Neural cell (in vitro differentiated cells): ENCODE data around the gene PSMG4. TPM values are rescaled to one million over a fixed set of nuclear protein-coding genes. Genes with fewer than 3 reads are reported as not detected.
A peak's percentile ranks its signal among the peaks of the same experiment; 100 is the strongest.

Experiments
- H2AFZ ChIP-seq: fragments of 200-600, 300-800 bp; sonication (generic), shearing (Covaris generic); 2 replicates; pipeline ENCODE4 v1.6.0; 2014; ENCODE audit warnings: low read depth, mild to moderate bottlenecking, antibody characterized with exemption, low read length, moderate library complexity
- H3F3A ChIP-seq: fragments of 200-600 bp; shearing (Covaris generic); 2 replicates; pipeline ENCODE4 v1.6.1; 2016; ENCODE audit warnings: mild to moderate bottlenecking, moderate library complexity, mixed read lengths, antibody characterized with exemption, low read length; ENCODE audit not compliant: insufficient read depth, poor library complexity, severe bottlenecking
- H3K27ac ChIP-seq: fragments of 200-600, 300-800 bp; sonication (generic), shearing (Covaris generic); 2 replicates; pipeline ENCODE4 v1.5.1; 2014; ENCODE audit warnings: mild to moderate bottlenecking, low read length, moderate library complexity
- H3K27me3 ChIP-seq: fragments of 300-800, 200-600 bp; sonication (generic), shearing (Covaris generic); 2 replicates; pipeline ENCODE4 v1.6.0; 2014; ENCODE audit warnings: mild to moderate bottlenecking, low read depth, low read length, moderate library complexity; ENCODE audit not compliant: insufficient read depth
- H3K36me3 ChIP-seq: fragments of 300-800, 200-600 bp; sonication (generic), shearing (Covaris generic); 2 replicates; pipeline ENCODE4 v1.5.1; 2014; ENCODE audit warnings: mild to moderate bottlenecking, antibody characterized with exemption, low read length, moderate library complexity; ENCODE audit not compliant: insufficient read depth
- H3K4me2 ChIP-seq: fragments of 300-800, 200-600 bp; sonication (generic), shearing (Covaris generic); 2 replicates; pipeline ENCODE4 v1.6.0; 2014; ENCODE audit warnings: mild to moderate bottlenecking, low read length
- H3K4me3 ChIP-seq: fragments of 300-800, 200-600 bp; sonication (generic), shearing (Covaris generic); 2 replicates; pipeline ENCODE4 v1.5.1; 2014; ENCODE audit warnings: mild to moderate bottlenecking, low read length, moderate library complexity
- H3K79me2 ChIP-seq: fragments of 200-600 bp; shearing (Covaris generic); replicated peaks from 2 replicates; pipeline ENCODE4 v1.6.0; 2014; ENCODE audit warnings: mild to moderate bottlenecking, low read length, moderate library complexity; ENCODE audit not compliant: insufficient read depth
- H3K9ac ChIP-seq: fragments of 300-800, 200-600 bp; sonication (generic), shearing (Covaris generic); 2 replicates; pipeline ENCODE4 v1.6.1; 2016; ENCODE audit warnings: mild to moderate bottlenecking, low read length, mixed read lengths
- H3K9me2 ChIP-seq: fragments of 200-600 bp; shearing (Covaris generic); 2 replicates; pipeline ENCODE4 v1.6.1; 2016; ENCODE audit warnings: mild to moderate bottlenecking, low read length, mixed read lengths; ENCODE audit not compliant: insufficient read depth
- H3K9me3 ChIP-seq: fragments of 200-600, 300-800 bp; sonication (generic), shearing (Covaris generic); 2 replicates; pipeline ENCODE4 v1.6.1; 2016; ENCODE audit warnings: mild to moderate bottlenecking, mixed run types, low read length, moderate library complexity, mixed read lengths
- H4K20me1 ChIP-seq: fragments of 200-600 bp; shearing (Covaris generic); 2 replicates; pipeline ENCODE4 v1.6.1; 2016; ENCODE audit warnings: mild to moderate bottlenecking, mixed run types; ENCODE audit not compliant: insufficient read depth
- EP300 ChIP-seq: fragments of 450-650 bp; conservative IDR thresholded peaks from 2 replicates; pipeline ENCODE4 v1.6.1; 2014; ENCODE audit warnings: antibody characterized with exemption, mild to moderate bottlenecking, moderate library complexity; ENCODE audit not compliant: poor library complexity, severe bottlenecking
- EZH2 ChIP-seq: fragments of 200-600, 300-800 bp; shearing (Covaris generic), sonication (generic); IDR thresholded peaks from 2 replicates; pipeline ENCODE4 v1.6.1; 2014; ENCODE audit warnings: antibody characterized with exemption, low read length, borderline replicate concordance, mild to moderate bottlenecking; ENCODE audit not compliant: insufficient read depth, poor library complexity, severe bottlenecking
- MXI1 ChIP-seq: fragments of 450-650 bp; conservative IDR thresholded peaks from 2 replicates; pipeline ENCODE4 v1.6.1; 2014; ENCODE audit warnings: antibody characterized with exemption, mild to moderate bottlenecking; ENCODE audit not compliant: poor library complexity, severe bottlenecking
- POLR2AphosphoS5 ChIP-seq: IDR thresholded peaks from 2 replicates; pipeline ENCODE4 v1.6.1; 2012
- RAD21 ChIP-seq: fragments of 450-650 bp; conservative IDR thresholded peaks from 2 replicates; pipeline ENCODE4 v1.6.1; 2014; ENCODE audit warnings: antibody characterized with exemption, mild to moderate bottlenecking, moderate library complexity
- SMC3 ChIP-seq: fragments of 450-650 bp; conservative IDR thresholded peaks from 2 replicates; pipeline ENCODE4 v1.6.1; 2014; ENCODE audit warnings: antibody characterized with exemption, mild to moderate bottlenecking, moderate library complexity; ENCODE audit not compliant: poor library complexity
- TAF1 ChIP-seq: IDR thresholded peaks from 2 replicates; pipeline ENCODE4 v1.6.1; 2012; ENCODE audit warnings: low read depth
- polyA plus RNA-seq: library from polyadenylated mRNA; depleted of rRNA; stranded (reverse); fragments of >200 nt; gene quantifications from 2 replicates; pipeline ENCODE4 v1.2.3, GENCODE V29; 2014
- TF ChIP-seq, protein P1 (sequence below): fragments of 450-650 bp; IDR thresholded peaks from 2 replicates; pipeline ENCODE4 v1.5.1; 2014; ENCODE audit warnings: antibody characterized with exemption, mild to moderate bottlenecking, moderate library complexity; ENCODE audit not compliant: poor library complexity, severe bottlenecking
- TF ChIP-seq, protein P2 (sequence below): IDR thresholded peaks from 2 replicates; pipeline ENCODE4 v1.6.1; 2012; ENCODE audit warnings: borderline replicate concordance

The PSMG4 gene
- polyA plus RNA-seq, 1 donor from 2014 or later, result 52.0 TPM

GRCh38 chr6:3245216-3245615, 13.5 kb upstream of the PSMG4 start:
- Histone ChIP-seq H2AFZ (no peak overlapping the region), H3K4me2 (no peak overlapping the region), H3K9me3 (no peaks in the 10 kb centered on the region), H3K9ac (no peak overlapping the region), H3F3A (peaks cover 4% of the 10 kb centered on the region), H3K79me2 (peaks cover 34% of the 10 kb centered on the region), H3K27me3 (no peaks in the 10 kb centered on the region), H4K20me1 (no peaks in the 10 kb centered on the region), H3K36me3 (peaks cover 4% of the 10 kb centered on the region), H3K27ac (no peak overlapping the region), H3K9me2 (no peaks in the 10 kb centered on the region), H3K4me3 (no peak overlapping the region)
- TF ChIP-seq EP300 (no peak), TAF1 (no peak), SMC3 (no peak), RAD21 (no peak), EZH2 (no peak), POLR2AphosphoS5 (no peak), MXI1 (no peak)
- TF ChIP-seq, protein P1, sequence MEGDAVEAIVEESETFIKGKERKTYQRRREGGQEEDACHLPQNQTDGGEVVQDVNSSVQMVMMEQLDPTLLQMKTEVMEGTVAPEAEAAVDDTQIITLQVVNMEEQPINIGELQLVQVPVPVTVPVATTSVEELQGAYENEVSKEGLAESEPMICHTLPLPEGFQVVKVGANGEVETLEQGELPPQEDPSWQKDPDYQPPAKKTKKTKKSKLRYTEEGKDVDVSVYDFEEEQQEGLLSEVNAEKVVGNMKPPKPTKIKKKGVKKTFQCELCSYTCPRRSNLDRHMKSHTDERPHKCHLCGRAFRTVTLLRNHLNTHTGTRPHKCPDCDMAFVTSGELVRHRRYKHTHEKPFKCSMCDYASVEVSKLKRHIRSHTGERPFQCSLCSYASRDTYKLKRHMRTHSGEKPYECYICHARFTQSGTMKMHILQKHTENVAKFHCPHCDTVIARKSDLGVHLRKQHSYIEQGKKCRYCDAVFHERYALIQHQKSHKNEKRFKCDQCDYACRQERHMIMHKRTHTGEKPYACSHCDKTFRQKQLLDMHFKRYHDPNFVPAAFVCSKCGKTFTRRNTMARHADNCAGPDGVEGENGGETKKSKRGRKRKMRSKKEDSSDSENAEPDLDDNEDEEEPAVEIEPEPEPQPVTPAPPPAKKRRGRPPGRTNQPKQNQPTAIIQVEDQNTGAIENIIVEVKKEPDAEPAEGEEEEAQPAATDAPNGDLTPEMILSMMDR, result no peak
- TF ChIP-seq, protein P2, sequence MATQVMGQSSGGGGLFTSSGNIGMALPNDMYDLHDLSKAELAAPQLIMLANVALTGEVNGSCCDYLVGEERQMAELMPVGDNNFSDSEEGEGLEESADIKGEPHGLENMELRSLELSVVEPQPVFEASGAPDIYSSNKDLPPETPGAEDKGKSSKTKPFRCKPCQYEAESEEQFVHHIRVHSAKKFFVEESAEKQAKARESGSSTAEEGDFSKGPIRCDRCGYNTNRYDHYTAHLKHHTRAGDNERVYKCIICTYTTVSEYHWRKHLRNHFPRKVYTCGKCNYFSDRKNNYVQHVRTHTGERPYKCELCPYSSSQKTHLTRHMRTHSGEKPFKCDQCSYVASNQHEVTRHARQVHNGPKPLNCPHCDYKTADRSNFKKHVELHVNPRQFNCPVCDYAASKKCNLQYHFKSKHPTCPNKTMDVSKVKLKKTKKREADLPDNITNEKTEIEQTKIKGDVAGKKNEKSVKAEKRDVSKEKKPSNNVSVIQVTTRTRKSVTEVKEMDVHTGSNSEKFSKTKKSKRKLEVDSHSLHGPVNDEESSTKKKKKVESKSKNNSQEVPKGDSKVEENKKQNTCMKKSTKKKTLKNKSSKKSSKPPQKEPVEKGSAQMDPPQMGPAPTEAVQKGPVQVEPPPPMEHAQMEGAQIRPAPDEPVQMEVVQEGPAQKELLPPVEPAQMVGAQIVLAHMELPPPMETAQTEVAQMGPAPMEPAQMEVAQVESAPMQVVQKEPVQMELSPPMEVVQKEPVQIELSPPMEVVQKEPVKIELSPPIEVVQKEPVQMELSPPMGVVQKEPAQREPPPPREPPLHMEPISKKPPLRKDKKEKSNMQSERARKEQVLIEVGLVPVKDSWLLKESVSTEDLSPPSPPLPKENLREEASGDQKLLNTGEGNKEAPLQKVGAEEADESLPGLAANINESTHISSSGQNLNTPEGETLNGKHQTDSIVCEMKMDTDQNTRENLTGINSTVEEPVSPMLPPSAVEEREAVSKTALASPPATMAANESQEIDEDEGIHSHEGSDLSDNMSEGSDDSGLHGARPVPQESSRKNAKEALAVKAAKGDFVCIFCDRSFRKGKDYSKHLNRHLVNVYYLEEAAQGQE, result no peak

DNA sequence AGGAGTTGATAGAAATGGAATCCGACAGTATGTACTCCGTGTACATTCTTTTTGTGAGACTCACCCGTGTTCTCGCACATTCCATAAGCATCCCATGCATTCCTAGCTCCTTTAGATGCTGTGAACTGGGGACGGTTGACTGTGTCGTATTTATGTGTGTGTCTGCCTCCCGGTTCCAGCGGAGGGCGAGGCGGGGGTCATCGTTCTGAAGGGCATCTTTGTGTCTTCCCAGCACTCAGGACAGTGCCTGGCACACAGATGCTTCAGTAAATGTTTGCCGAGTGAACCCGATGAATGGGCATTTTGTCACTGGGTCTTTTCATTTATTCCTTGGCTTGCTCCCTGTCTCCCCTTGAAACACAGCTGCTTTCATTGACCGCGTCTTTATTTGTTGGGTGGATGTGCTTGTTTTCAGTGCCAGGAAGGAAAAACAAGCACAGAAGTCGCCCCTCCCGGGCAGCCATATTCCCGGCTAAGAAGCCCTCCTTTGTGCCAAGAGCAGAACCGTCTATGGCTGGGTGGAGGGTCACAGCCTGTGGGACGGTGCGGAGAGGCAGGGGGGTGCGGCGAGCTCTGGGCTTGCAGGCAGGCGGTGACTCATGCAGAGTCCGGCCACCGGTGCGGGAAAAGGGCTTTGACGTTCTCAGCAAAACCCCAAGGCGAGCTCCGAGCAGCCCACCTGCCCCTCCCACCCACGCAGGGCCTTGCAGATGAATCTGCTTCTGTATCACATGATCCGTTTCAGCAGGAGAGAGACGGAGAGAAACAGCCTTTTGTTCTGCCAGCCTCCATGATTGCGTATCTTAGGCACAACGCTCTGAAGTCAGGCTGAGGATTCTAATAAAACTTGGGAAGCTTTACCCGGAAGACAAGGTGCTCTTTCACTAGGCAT, 11.2 kb upstream of the PSMG4 start:
- Histone ChIP-seq H3K9ac (peak overlapping the region; percentile 63), H4K20me1 (no peaks in the 10 kb centered on the region), H3K27me3 (no peaks in the 10 kb centered on the region), H3K27ac (peak overlapping the region; percentile 88), H3K4me3 (peak overlapping the region; percentile 34), H3K9me3 (no peaks in the 10 kb centered on the region), H2AFZ (no peak overlapping the region), H3K79me2 (peaks cover 33% of the 10 kb centered on the region), H3K9me2 (no peaks in the 10 kb centered on the region), H3K36me3 (peaks cover 4% of the 10 kb centered on the region), H3K4me2 (no peak overlapping the region), H3F3A (peaks cover 4% of the 10 kb centered on the region)
- peak; percentile 58 for TF ChIP-seq POLR2AphosphoS5
- TF ChIP-seq SMC3, result peak; percentile 31
- no peak for TF ChIP-seq EZH2
- TF ChIP-seq, protein P2, result peak; percentile 21
